ENCODE data around the gene FRMD3.

FRMD3 gene

DNA sequence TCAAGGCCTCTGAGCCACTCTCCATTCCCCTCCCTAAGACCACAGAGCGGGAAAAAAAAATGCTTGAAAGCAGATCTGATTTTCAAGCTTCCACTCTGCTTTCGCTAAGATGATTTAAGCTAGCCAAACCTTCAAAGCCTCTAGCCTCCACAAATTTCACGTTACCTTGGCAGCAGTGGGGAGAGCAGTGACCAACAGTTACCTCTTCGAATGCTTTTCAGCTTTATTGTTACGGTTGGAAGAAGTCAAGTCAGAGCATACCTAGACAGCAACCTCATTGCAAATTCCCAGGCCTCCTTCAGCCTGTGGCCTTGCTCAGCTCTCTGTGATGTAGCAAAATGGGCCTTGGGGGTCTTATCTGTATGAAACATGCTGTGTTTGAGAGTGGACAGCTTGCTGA is 89.6 kb downstream of the FRMD3 start:
- no peaks in the 10 kb centered on the region for H3F3A ChIP-seq (ENCODE audit: low read depth)
- no peak for TF ChIP-seq EZH2phosphoT487 (IDR thresholded peaks at IDR 0.05; ENCODE audit: borderline replicate concordance)
- TF ChIP-seq, protein P1, sequence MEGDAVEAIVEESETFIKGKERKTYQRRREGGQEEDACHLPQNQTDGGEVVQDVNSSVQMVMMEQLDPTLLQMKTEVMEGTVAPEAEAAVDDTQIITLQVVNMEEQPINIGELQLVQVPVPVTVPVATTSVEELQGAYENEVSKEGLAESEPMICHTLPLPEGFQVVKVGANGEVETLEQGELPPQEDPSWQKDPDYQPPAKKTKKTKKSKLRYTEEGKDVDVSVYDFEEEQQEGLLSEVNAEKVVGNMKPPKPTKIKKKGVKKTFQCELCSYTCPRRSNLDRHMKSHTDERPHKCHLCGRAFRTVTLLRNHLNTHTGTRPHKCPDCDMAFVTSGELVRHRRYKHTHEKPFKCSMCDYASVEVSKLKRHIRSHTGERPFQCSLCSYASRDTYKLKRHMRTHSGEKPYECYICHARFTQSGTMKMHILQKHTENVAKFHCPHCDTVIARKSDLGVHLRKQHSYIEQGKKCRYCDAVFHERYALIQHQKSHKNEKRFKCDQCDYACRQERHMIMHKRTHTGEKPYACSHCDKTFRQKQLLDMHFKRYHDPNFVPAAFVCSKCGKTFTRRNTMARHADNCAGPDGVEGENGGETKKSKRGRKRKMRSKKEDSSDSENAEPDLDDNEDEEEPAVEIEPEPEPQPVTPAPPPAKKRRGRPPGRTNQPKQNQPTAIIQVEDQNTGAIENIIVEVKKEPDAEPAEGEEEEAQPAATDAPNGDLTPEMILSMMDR (conservative IDR thresholded peaks at IDR 0.05; ENCODE audit: low read length) = no peak
- no peaks in the 10 kb centered on the region for H3K27me3 ChIP-seq (ENCODE audit: insufficient read depth, low read length, poor library complexity, severe bottlenecking)
- no peak overlapping the region for H3K9ac ChIP-seq (ENCODE audit: low read depth, low read length, poor library complexity, severe bottlenecking)
- no peaks in the 10 kb centered on the region for H3K9me2 ChIP-seq (replicated peaks; ENCODE audit: low read depth, low read length)
- no peaks in the 10 kb centered on the region for H4K20me1 ChIP-seq (ENCODE audit: insufficient read depth, low read length, poor library complexity, severe bottlenecking)
- H2AFZ ChIP-seq (ENCODE audit: low read length) = no peak overlapping the region
- H3K79me2 ChIP-seq (ENCODE audit: insufficient read depth, low read length) = no peaks in the 10 kb centered on the region
- H3K36me3 ChIP-seq (ENCODE audit: insufficient read depth, low read length) = no peaks in the 10 kb centered on the region
- no peaks in the 10 kb centered on the region for H3K4me1 ChIP-seq (ENCODE audit: insufficient read depth, low read length, poor library complexity, severe bottlenecking)
- H3K4me3 ChIP-seq (ENCODE audit: low read length, poor library complexity, severe bottlenecking) = no peak overlapping the region
- no peak overlapping the region for H3K4me2 ChIP-seq (ENCODE audit: low read depth, low read length, poor library complexity, severe bottlenecking)
- no peaks in the 10 kb centered on the region for H3K9me3 ChIP-seq (ENCODE audit: insufficient read depth, low read depth, low read length)

DNA sequence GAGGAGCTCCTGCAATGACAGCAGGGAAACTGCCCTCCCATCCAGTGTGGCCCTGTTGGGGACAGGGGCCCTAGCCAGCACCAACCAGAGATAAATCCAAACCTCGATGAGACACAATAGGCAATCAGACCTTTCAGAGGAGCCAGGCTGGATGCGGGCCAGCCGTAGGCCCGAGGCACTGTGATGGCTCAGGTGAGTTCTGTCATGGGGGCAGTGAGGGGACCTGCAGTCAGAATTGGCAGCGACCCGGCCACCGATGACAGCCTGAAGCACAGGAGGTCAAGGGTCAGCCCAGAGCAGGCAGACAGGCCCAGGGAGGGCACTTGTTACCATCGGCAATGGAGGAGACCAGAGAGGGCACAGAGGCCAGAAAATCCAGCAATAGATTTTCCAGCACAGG is 90.8 kb downstream of the FRMD3 start:
- H3K36me3 ChIP-seq (ENCODE audit: insufficient read depth, low read length) = no peaks in the 10 kb centered on the region
- H3K4me2 ChIP-seq (ENCODE audit: low read depth, low read length, poor library complexity, severe bottlenecking) = no peak overlapping the region
- no peaks in the 10 kb centered on the region for H4K20me1 ChIP-seq (ENCODE audit: insufficient read depth, low read length, poor library complexity, severe bottlenecking)
- H2AFZ ChIP-seq (ENCODE audit: low read length) = no peak overlapping the region
- no peaks in the 10 kb centered on the region for H3K79me2 ChIP-seq (ENCODE audit: insufficient read depth, low read length)
- no peak overlapping the region for H3K4me3 ChIP-seq (ENCODE audit: low read length, poor library complexity, severe bottlenecking)
- H3K9me3 ChIP-seq (ENCODE audit: insufficient read depth, low read depth, low read length) = no peaks in the 10 kb centered on the region
- H3K9me2 ChIP-seq (replicated peaks; ENCODE audit: low read depth, low read length) = no peaks in the 10 kb centered on the region
- no peak for TF ChIP-seq EZH2phosphoT487 (IDR thresholded peaks at IDR 0.05; ENCODE audit: borderline replicate concordance)
- TF ChIP-seq, protein P1 (conservative IDR thresholded peaks at IDR 0.05; ENCODE audit: low read length) = no peak
- no peaks in the 10 kb centered on the region for H3F3A ChIP-seq (ENCODE audit: low read depth)
- no peaks in the 10 kb centered on the region for H3K4me1 ChIP-seq (ENCODE audit: insufficient read depth, low read length, poor library complexity, severe bottlenecking)
- no peaks in the 10 kb centered on the region for H3K27me3 ChIP-seq (ENCODE audit: insufficient read depth, low read length, poor library complexity, severe bottlenecking)
- no peak overlapping the region for H3K9ac ChIP-seq (ENCODE audit: low read depth, low read length, poor library complexity, severe bottlenecking)

DNA sequence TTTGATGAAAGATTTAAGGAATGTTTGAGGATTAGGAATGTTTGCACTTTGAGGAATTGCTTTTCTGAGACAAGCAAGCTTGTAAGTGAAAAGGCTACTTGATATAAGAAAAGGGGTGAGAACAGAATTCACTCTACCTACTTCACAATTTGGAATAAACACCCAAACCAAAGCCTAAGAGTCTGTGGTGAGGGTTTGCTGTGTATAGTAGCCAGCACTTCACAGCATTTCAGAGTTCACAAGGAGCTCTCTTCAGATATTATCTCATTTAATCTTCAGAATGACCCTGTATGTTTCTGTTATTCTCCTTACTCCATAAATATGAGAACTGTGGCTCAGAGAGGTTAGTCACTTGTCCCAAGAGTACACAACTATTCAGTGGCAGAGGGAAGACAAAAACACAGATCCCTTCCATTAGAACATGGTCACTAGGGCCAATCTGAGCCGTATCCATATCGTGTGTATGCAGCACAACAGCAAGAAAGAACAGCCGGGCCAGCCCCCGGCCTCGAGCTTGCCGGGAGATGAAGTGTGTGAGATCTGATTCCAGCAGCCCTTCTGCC is 92.4 kb downstream of the FRMD3 start:
- Histone ChIP-seq H3K36me3 (ENCODE audit: insufficient read depth, low read length) (no peaks in the 10 kb centered on the region), H3K4me2 (ENCODE audit: low read depth, low read length, poor library complexity, severe bottlenecking) (no peak overlapping the region), H3K79me2 (ENCODE audit: insufficient read depth, low read length) (no peaks in the 10 kb centered on the region), H3K9me2 (replicated peaks; ENCODE audit: low read depth, low read length) (no peaks in the 10 kb centered on the region), H3K4me1 (ENCODE audit: insufficient read depth, low read length, poor library complexity, severe bottlenecking) (no peaks in the 10 kb centered on the region), H3F3A (ENCODE audit: low read depth) (no peaks in the 10 kb centered on the region), H3K27me3 (ENCODE audit: insufficient read depth, low read length, poor library complexity, severe bottlenecking) (no peaks in the 10 kb centered on the region), H3K9ac (ENCODE audit: low read depth, low read length, poor library complexity, severe bottlenecking) (no peak overlapping the region), H3K9me3 (ENCODE audit: insufficient read depth, low read depth, low read length) (no peaks in the 10 kb centered on the region), H4K20me1 (ENCODE audit: insufficient read depth, low read length, poor library complexity, severe bottlenecking) (no peaks in the 10 kb centered on the region), H3K4me3 (ENCODE audit: low read length, poor library complexity, severe bottlenecking) (no peak overlapping the region), H2AFZ (ENCODE audit: low read length) (no peak overlapping the region)
- TF ChIP-seq EZH2phosphoT487 (IDR thresholded peaks at IDR 0.05; ENCODE audit: borderline replicate concordance) = no peak

DNA sequence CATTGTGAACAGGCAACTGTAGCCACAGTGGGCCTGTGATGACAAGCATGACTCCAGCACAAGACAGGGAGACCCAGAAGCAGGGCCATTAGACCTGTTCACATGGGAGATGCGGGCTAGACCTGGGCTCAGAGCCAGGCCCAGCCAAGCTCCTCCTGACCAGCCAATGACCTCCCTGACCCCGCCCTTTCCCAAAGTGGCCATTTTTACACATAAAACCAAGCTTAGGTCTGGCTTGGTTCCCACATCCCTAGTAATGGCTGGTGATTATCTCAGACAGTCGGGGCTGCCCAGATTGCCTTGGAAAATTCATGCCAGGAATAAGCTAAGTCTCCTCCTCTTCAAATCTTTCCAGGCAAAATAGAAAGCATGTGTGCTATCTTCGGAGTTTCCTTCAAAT is 94.1 kb downstream of the FRMD3 start:
- Histone ChIP-seq H3K9ac (ENCODE audit: low read depth, low read length, poor library complexity, severe bottlenecking) (no peak overlapping the region), H3K4me2 (ENCODE audit: low read depth, low read length, poor library complexity, severe bottlenecking) (no peak overlapping the region), H2AFZ (ENCODE audit: low read length) (no peak overlapping the region), H3K27me3 (ENCODE audit: insufficient read depth, low read length, poor library complexity, severe bottlenecking) (no peaks in the 10 kb centered on the region), H3K79me2 (ENCODE audit: insufficient read depth, low read length) (no peaks in the 10 kb centered on the region), H3K9me3 (ENCODE audit: insufficient read depth, low read depth, low read length) (no peaks in the 10 kb centered on the region), H3K4me3 (ENCODE audit: low read length, poor library complexity, severe bottlenecking) (no peak overlapping the region), H3K36me3 (ENCODE audit: insufficient read depth, low read length) (no peaks in the 10 kb centered on the region), H3K9me2 (replicated peaks; ENCODE audit: low read depth, low read length) (no peaks in the 10 kb centered on the region), H3K4me1 (ENCODE audit: insufficient read depth, low read length, poor library complexity, severe bottlenecking) (no peaks in the 10 kb centered on the region), H3F3A (ENCODE audit: low read depth) (no peaks in the 10 kb centered on the region), H4K20me1 (ENCODE audit: insufficient read depth, low read length, poor library complexity, severe bottlenecking) (no peaks in the 10 kb centered on the region)
- TF ChIP-seq, protein P1 (conservative IDR thresholded peaks at IDR 0.05; ENCODE audit: low read length) = no peak
- TF ChIP-seq EZH2phosphoT487 (IDR thresholded peaks at IDR 0.05; ENCODE audit: borderline replicate concordance) = no peak
